PC-9 (cell line): Measurements from ENCODE around the gene INTS7.

Source experiments
- EZH2 ChIP-seq: fragments of 200-600 bp; sonication (generic); IDR thresholded peaks from 2 replicates; pipeline ENCODE4 v1.8.0; 2017; ENCODE audit warnings: antibody characterized with exemption, low read depth
- TF ChIP-seq, protein P1 (sequence below): fragments of 200-600 bp; sonication (generic); conservative IDR thresholded peaks from 2 replicates; pipeline ENCODE4 v1.6.1; 2017; ENCODE audit warnings: mixed run types, antibody characterized with exemption, mild to moderate bottlenecking, moderate library complexity

- TF ChIP-seq, protein P1, sequence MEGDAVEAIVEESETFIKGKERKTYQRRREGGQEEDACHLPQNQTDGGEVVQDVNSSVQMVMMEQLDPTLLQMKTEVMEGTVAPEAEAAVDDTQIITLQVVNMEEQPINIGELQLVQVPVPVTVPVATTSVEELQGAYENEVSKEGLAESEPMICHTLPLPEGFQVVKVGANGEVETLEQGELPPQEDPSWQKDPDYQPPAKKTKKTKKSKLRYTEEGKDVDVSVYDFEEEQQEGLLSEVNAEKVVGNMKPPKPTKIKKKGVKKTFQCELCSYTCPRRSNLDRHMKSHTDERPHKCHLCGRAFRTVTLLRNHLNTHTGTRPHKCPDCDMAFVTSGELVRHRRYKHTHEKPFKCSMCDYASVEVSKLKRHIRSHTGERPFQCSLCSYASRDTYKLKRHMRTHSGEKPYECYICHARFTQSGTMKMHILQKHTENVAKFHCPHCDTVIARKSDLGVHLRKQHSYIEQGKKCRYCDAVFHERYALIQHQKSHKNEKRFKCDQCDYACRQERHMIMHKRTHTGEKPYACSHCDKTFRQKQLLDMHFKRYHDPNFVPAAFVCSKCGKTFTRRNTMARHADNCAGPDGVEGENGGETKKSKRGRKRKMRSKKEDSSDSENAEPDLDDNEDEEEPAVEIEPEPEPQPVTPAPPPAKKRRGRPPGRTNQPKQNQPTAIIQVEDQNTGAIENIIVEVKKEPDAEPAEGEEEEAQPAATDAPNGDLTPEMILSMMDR: no peak
- TF ChIP-seq EZH2: no peak
These were observed 36.7 kb upstream of the INTS7 start for GRCh38 chr1:212072047-212072446.
